ENCODE measurements around the gene INAFM1. TPM values are rescaled to one million over a fixed set of nuclear protein-coding genes. Genes with fewer than 3 reads are reported as not detected.
A peak's percentile ranks its signal among the peaks of the same experiment; 100 is the strongest.
"Not testable (repeated sequence)": the region's sequence is repeated elsewhere in the genome, so short reads cannot be mapped to it uniquely, and the experiment has no call there.

INAFM1 gene
- polyA plus RNA-seq, 1 experiment = 2.4 TPM

DNA sequence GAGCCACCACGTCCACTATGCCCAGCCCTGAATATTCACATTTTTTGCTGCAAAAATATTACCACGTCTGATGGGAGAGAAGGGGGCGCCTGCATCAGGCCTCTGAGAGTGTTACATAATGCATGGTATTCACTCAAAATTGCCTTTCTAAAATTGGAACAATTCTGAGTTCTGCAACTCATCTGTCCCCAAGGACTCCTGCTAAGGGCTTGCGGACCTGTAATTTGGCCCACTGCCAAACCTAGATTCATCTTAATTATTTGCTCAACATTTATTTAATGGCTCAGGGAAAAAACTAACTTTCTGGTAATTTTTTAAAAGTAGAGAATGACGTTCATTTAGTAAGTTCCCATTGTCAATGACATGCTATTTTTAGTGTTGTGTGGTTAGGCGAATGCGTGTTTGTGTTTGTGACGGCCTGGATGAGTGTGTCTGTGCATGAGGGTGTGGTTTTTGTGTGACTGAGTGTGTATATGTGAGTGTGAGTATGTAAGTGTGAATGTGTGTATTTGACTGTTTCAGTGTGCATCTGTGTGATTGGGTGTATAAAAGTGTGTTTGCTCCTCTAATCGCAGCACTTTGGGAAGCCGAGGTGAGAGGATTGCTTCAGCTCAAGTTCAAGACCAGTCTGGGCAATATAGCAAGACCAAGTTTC lies 8.8 kb downstream of the INAFM1 start:
- no peak for DNase-seq (ENCODE audit: low read depth, low spot score)
- ChIA-PET CTCF (interaction anchor here (0.6 to 2.4 kb wide), 7 partner anchors 13 to 133 kb away, joined by 3 to 38 read pairs (median 3); no protein-coding TSS in a partner anchor), POLR2A (interaction anchor here (1.1 kb wide), 1 partner anchor 26 kb away, joined by 3 read pairs; no protein-coding TSS in a partner anchor)
- Histone ChIP-seq H3K9me3 (ENCODE audit: control insufficient read depth, insufficient read depth, low read length) (no peaks in the 10 kb centered on the region), H3K27ac (ENCODE audit: low read depth, low read length) (no peak overlapping the region), H3K4me3 (ENCODE audit: low read depth, low read length) (no peak overlapping the region), H3K27me3 (ENCODE audit: control insufficient read depth, insufficient read depth, low read length) (no peaks in the 10 kb centered on the region)
- TF ChIP-seq, protein P1, sequence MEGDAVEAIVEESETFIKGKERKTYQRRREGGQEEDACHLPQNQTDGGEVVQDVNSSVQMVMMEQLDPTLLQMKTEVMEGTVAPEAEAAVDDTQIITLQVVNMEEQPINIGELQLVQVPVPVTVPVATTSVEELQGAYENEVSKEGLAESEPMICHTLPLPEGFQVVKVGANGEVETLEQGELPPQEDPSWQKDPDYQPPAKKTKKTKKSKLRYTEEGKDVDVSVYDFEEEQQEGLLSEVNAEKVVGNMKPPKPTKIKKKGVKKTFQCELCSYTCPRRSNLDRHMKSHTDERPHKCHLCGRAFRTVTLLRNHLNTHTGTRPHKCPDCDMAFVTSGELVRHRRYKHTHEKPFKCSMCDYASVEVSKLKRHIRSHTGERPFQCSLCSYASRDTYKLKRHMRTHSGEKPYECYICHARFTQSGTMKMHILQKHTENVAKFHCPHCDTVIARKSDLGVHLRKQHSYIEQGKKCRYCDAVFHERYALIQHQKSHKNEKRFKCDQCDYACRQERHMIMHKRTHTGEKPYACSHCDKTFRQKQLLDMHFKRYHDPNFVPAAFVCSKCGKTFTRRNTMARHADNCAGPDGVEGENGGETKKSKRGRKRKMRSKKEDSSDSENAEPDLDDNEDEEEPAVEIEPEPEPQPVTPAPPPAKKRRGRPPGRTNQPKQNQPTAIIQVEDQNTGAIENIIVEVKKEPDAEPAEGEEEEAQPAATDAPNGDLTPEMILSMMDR (IDR thresholded peaks at IDR 0.05; ENCODE audit: low read depth, low read length) = no peak

DNA sequence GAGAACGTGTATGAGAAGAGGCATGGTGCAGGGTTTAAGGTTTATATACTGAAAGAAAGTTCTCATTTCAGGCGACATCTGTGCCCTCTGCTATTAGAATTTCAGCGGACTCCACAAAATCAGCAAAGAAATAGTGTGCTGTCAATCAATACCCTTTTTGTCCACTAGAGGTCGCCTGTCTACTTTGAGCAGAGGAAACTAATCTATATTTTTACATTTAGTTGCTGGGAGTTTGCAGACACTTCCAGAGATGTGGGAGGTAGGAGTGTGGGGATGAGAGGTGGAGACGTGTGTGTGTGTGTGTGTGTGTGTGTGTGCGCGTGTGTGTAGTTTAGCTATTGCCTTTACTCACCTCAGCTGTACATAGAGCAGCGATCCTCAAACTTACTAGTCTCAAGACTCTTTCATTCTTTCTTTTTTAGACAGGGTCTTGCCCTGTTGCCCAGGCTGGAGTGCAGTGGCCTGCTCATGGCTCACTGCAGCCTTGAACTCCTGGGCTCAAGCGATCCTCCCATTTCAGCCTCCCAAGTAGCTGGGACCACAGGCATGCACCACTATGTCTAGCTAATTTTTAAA lies 9.7 kb downstream of the INAFM1 start:
- Histone ChIP-seq H3K9me3 (ENCODE audit: control insufficient read depth, insufficient read depth, low read length) (no peaks in the 10 kb centered on the region), H3K27me3 (ENCODE audit: control insufficient read depth, insufficient read depth, low read length) (no peaks in the 10 kb centered on the region), H3K27ac (ENCODE audit: low read depth, low read length) (no peak overlapping the region), H3K4me3 (ENCODE audit: low read depth, low read length) (no peak overlapping the region)
- TF ChIP-seq, protein P1 (IDR thresholded peaks at IDR 0.05; ENCODE audit: low read depth, low read length) = peak; percentile 83
- peak; percentile 33 for DNase-seq (ENCODE audit: low read depth, low spot score)
- POLR2A ChIA-PET = interaction anchor here (0.6 to 1.1 kb wide), 2 partner anchors 27 to 117 kb away, joined by 3 read pairs; no protein-coding TSS in a partner anchor
- CTCF ChIA-PET = interaction anchor here (0.5 to 2.4 kb wide), 16 partner anchors 9 to 423 kb away, joined by 3 to 38 read pairs (median 6); partner anchors contain the start of gene DHX34

DNA sequence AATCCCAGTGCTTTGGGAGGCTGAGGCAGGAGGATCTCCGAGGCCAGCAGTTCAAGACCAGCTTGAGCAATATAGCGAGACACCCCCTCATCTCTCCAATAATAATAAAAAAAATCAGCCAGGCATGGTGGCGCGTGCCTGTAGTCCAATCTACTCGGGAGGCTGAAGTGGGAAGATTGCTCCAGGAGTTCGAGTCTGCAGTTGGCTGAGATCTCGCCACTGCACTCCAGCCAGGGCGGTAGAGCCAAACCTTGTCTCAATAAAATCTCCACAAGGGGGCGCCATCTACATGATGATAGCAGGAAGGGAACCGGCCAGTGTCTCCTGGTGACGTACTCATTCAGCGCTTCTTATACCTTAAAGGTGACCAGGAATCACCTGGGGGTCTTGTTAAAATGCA lies 21.4 kb downstream of the INAFM1 start:
- ChIA-PET CTCF (interaction anchor here (0.6 to 7.8 kb wide), 8 partner anchors 9 to 148 kb away, joined by 3 to 121 read pairs (median 7); partner anchors contain the start of gene DHX34), POLR2A (interaction anchor here (0.7 kb wide), 2 partner anchors 132 to 133 kb away, joined by 3 to 5 read pairs; no protein-coding TSS in a partner anchor)
- Histone ChIP-seq H3K4me3 (ENCODE audit: low read depth, low read length) (no peak overlapping the region), H3K27ac (ENCODE audit: low read depth, low read length) (no peak overlapping the region), H3K9me3 (ENCODE audit: control insufficient read depth, insufficient read depth, low read length) (no peaks in the 10 kb centered on the region), H3K27me3 (ENCODE audit: control insufficient read depth, insufficient read depth, low read length) (no peaks in the 10 kb centered on the region)
- TF ChIP-seq, protein P1 (IDR thresholded peaks at IDR 0.05; ENCODE audit: low read depth, low read length) = peak; percentile 76
- peak; percentile 50 for DNase-seq (ENCODE audit: low read depth, low spot score)

DNA sequence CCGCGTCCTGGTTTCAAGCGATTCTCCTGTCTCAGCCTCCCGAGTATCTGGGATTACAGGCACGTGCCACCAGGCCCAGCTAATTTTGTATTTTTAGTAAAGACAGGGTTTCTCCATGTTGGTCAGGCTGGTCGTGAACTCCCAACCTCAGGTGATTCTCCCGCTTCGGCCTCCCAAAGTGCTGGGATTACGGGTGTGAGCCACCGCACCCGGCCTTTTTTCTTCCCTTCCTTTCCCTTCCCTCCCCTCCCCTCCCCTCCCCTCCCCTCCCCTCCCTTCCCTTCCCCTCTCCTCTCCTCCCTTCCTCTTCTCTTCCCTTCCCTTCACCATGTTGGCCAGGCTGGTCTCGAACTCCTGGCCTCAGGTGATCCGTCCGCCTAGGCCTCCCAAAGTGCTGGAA lies 26.2 kb downstream of the INAFM1 start:
- CTCF ChIA-PET = interaction anchor here (1.8 kb wide), 1 partner anchor 48 kb away, joined by 5 read pairs; the partner anchor contains the start of gene DHX34
- H3K27ac ChIP-seq (ENCODE audit: low read depth, low read length); H3K27me3 ChIP-seq (ENCODE audit: control insufficient read depth, insufficient read depth, low read length); DNase-seq (ENCODE audit: low read depth, low spot score); POLR2A ChIA-PET; H3K9me3 ChIP-seq (ENCODE audit: control insufficient read depth, insufficient read depth, low read length); H3K4me3 ChIP-seq (ENCODE audit: low read depth, low read length): not testable (repeated sequence)

DNA sequence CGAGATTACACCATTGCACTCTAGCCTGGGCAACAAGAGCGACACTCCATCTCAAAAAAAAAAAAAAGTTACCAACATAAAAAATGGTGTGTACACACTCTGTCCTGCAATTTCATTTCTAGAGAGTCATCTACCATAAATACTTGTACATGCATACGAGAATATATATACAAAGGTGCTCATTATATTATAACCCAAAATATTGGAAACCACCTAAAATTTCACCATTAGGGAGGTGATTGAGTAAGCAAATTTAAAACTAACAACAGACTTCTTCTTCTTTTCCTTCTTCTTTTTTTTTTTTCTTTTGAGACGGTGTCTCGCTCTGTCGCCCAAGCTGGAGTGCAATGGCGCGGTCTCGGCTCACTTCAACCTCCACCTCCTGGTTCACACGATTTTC lies 27.6 kb downstream of the INAFM1 start:
- POLR2A ChIA-PET = no interaction called here
- Histone ChIP-seq H3K27me3 (ENCODE audit: control insufficient read depth, insufficient read depth, low read length) (no peaks in the 10 kb centered on the region), H3K4me3 (ENCODE audit: low read depth, low read length) (no peak overlapping the region), H3K27ac (ENCODE audit: low read depth, low read length) (no peak overlapping the region), H3K9me3 (ENCODE audit: control insufficient read depth, insufficient read depth, low read length) (no peaks in the 10 kb centered on the region)
- DNase-seq (ENCODE audit: low read depth, low spot score) = no peak
- TF ChIP-seq, protein P1 (IDR thresholded peaks at IDR 0.05; ENCODE audit: low read depth, low read length) = no peak
- CTCF ChIA-PET = interaction anchor here (1.8 kb wide), 1 partner anchor 47 kb away, joined by 5 read pairs; the partner anchor contains the start of gene DHX34

Measured in AG04450 (cell line).